PFSK-1 (cell line): ENCODE data around the gene ITGB3BP.

Experiments
- FOXP2 ChIP-seq: optimal IDR thresholded peaks from 2 replicates; pipeline ENCODE3; 2011; ENCODE audit warnings: borderline replicate concordance, control low read depth, inconsistent platforms; ENCODE audit not compliant: insufficient read depth; ENCODE audit errors: extremely low read length, extremely low read depth
- POLR2AphosphoS5 ChIP-seq: IDR thresholded peaks from 2 replicates; pipeline ENCODE4 v1.6.1; 2012; ENCODE audit warnings: low read depth, mild to moderate bottlenecking, control low read depth, low read length, moderate library complexity
- SIN3A ChIP-seq: IDR thresholded peaks from 2 replicates; pipeline ENCODE4 v1.6.1; 2012; ENCODE audit warnings: mild to moderate bottlenecking, low read length, moderate library complexity, borderline replicate concordance; ENCODE audit not compliant: insufficient read depth
- TAF1 ChIP-seq: IDR thresholded peaks from 2 replicates; pipeline ENCODE4 v1.6.1; 2012; ENCODE audit warnings: low read length, control low read depth, borderline replicate concordance; ENCODE audit not compliant: insufficient read depth
- TF ChIP-seq, protein P1 (sequence below), 2 experiments: IDR thresholded peaks; 2 replicates each; pipeline versions ENCODE4 v1.6.1 to v1.8.0; 2011 to 2012; ENCODE audit warnings: low read depth in 2 of 2, low read length in 2 of 2, control low read depth in 1 of 2, inconsistent platforms in 1 of 2, mild to moderate bottlenecking in 1 of 2, moderate library complexity in 1 of 2; ENCODE audit not compliant: insufficient read depth in 1 of 2

Gene ITGB3BP

GRCh38 chr1:63413394-63413793 lies 109.6 kb downstream of the ITGB3BP start:
- no peak for TF ChIP-seq FOXP2
- TF ChIP-seq, protein P1, sequence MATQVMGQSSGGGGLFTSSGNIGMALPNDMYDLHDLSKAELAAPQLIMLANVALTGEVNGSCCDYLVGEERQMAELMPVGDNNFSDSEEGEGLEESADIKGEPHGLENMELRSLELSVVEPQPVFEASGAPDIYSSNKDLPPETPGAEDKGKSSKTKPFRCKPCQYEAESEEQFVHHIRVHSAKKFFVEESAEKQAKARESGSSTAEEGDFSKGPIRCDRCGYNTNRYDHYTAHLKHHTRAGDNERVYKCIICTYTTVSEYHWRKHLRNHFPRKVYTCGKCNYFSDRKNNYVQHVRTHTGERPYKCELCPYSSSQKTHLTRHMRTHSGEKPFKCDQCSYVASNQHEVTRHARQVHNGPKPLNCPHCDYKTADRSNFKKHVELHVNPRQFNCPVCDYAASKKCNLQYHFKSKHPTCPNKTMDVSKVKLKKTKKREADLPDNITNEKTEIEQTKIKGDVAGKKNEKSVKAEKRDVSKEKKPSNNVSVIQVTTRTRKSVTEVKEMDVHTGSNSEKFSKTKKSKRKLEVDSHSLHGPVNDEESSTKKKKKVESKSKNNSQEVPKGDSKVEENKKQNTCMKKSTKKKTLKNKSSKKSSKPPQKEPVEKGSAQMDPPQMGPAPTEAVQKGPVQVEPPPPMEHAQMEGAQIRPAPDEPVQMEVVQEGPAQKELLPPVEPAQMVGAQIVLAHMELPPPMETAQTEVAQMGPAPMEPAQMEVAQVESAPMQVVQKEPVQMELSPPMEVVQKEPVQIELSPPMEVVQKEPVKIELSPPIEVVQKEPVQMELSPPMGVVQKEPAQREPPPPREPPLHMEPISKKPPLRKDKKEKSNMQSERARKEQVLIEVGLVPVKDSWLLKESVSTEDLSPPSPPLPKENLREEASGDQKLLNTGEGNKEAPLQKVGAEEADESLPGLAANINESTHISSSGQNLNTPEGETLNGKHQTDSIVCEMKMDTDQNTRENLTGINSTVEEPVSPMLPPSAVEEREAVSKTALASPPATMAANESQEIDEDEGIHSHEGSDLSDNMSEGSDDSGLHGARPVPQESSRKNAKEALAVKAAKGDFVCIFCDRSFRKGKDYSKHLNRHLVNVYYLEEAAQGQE (IDR thresholded peaks at IDR 0.05; ENCODE audit: insufficient read depth in 1 of 2, low read depth in 2 of 2, low read length in 2 of 2) = no peak
- no peak for TF ChIP-seq SIN3A
- TF ChIP-seq TAF1 = no peak
- no peak for TF ChIP-seq POLR2AphosphoS5

DNA sequence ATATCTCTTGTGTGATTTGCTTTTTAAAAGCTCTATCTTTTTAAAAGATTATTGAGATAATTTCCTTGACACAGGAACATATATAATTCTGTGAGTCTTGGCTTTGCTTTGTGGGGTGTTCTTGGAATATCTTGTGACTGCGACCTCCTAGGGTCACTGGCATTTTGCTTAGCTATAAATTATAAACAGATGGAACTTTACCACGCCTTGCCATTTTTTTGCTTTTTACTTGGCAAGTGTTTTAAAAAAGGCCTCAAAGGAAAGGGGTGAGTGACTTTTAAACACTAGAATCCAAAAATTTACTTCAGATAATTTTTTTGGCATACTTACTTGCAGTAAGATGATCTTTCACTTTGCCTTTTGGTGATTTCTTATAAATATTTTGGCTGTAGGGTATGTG lies 112.0 kb downstream of the ITGB3BP start:
- no peak for TF ChIP-seq POLR2AphosphoS5
- TF ChIP-seq FOXP2 = no peak
- TF ChIP-seq, protein P1 (IDR thresholded peaks at IDR 0.05; ENCODE audit: insufficient read depth in 1 of 2, low read depth in 2 of 2, low read length in 2 of 2) = no peak
- TF ChIP-seq SIN3A = no peak
- no peak for TF ChIP-seq TAF1

GRCh38 chr1:63408331-63408730 lies 114.7 kb downstream of the ITGB3BP start:
- TF ChIP-seq FOXP2 (no peak), POLR2AphosphoS5 (no peak), TAF1 (no peak), SIN3A (no peak)
- TF ChIP-seq, protein P1 (IDR thresholded peaks at IDR 0.05; ENCODE audit: insufficient read depth in 1 of 2, low read depth in 2 of 2, low read length in 2 of 2) = no peak

DNA sequence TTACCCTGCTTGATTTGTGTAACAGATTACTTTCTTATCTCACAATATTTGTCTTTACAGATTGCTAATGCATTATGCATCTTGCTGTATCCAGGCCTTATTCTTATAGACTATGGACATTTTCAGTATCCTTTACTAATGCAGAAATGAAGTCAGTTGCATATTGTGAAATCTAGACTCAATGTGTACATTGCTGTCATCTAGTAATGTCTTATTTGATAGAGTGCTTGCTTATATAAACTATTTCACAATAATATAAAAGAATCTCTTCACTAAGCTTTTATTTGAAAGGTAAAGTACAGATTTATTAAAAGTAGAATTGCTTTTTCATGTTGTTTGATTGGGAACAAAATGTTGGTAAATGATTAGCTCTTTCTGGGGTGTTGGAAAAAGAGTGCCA lies 116.0 kb downstream of the ITGB3BP start:
- TF ChIP-seq TAF1 (no peak), FOXP2 (no peak), POLR2AphosphoS5 (no peak), SIN3A (no peak)
- TF ChIP-seq, protein P1 (IDR thresholded peaks at IDR 0.05; ENCODE audit: insufficient read depth in 1 of 2, low read depth in 2 of 2, low read length in 2 of 2) = no peak

DNA sequence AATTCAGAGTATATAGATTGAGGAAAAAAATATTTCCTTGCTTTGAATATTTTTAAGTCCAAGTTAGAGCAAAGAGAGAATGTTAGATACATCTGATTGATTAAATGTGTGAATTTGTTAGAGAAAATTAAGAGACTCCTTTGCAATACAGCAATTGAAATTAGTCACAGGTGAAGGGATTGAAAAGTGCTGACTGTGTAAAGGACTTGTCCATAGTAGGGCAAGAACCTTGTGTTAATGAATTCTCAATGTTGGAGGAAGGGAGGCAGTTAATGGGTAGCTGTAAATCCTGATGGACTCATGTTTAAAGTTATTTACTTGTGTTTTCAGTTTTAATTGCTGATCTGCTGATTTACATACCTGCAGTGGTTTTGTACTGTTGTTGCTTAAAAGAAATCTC lies 117.0 kb downstream of the ITGB3BP start:
- no peak for TF ChIP-seq POLR2AphosphoS5
- no peak for TF ChIP-seq TAF1
